Psoas muscle (tissue), 8 donors: ENCODE measurements around the gene CMTM2. TPM values are rescaled to one million over a fixed set of nuclear protein-coding genes. Genes with fewer than 3 reads are reported as not detected.
A peak's percentile ranks its signal among the peaks of the same experiment; 100 is the strongest.
"Not testable (repeated sequence)": the region's sequence is repeated elsewhere in the genome, so short reads cannot be mapped to it uniquely, and the experiment has no call there.

Source experiments
- ATAC-seq, 4 donors: fragments of 200-7000 bp; cut with Tn5 transposase; one replicate each; pipeline ENCODE4 v1.9.1; 2020; ENCODE audit warnings: moderate library complexity in 3 of 4, mild to moderate bottlenecking in 2 of 4
- DNase-seq, 2 donors: peaks; one replicate each; pipeline ENCODE4 v3.0.0-alpha.2; 2020
- H3K27ac ChIP-seq: fragments of 200-600 bp; one replicate; pipeline ENCODE4 v1.8.0; 2022
- H3K27me3 ChIP-seq, 3 donors: fragments of 200-600 bp in 1 of 3; one replicate each; pipeline versions ENCODE4 v1.6.1 to v1.8.0; 2013 to 2022; ENCODE audit warnings: low read length in 2 of 3, mild to moderate bottlenecking in 2 of 3, moderate library complexity in 1 of 3; ENCODE audit not compliant: insufficient read depth in 3 of 3
- H3K36me3 ChIP-seq, 2 donors: fragments of 200-600 bp in 1 of 2; one replicate each; pipeline versions ENCODE4 v1.6.1 to v1.8.0; 2013 to 2022; ENCODE audit warnings: low read depth in 1 of 2, mild to moderate bottlenecking in 1 of 2, moderate library complexity in 1 of 2; ENCODE audit not compliant: insufficient read depth in 1 of 2
- H3K4me1 ChIP-seq: fragments of 200-600 bp; one replicate; pipeline ENCODE4 v1.8.0; 2022
- H3K4me3 ChIP-seq: fragments of 200-600 bp; one replicate; pipeline ENCODE4 v1.8.0; 2022; ENCODE audit warnings: mild to moderate bottlenecking
- H3K9me3 ChIP-seq: fragments of 200-600 bp; one replicate; pipeline ENCODE4 v1.8.0; 2022
- WGBS, 3 donors: extraction: QIAGEN DNeasy Blood & Tissue Kit; methylation state at CpG; one replicate each; pipeline versions ENCODE4 v1.1.6 to v1.1.7; 2013; 5-methylcytosine and 5-hydroxymethylcytosine counted together
- intact Hi-C, 2 donors: fragments of 100-400 bp; cut with DNase I; formaldehyde crosslinking; loops; one replicate each; pipeline versions ENCODE4 v1.11.0 to v1.14.2; 2022
- polyA plus RNA-seq, 3 donors: library from polyadenylated mRNA; stranded (reverse); fragments of 200-250 nt; gene quantifications; one replicate each; pipeline ENCODE4 v1.2.3, GENCODE V29; 2013
- total RNA-seq, 4 donors: library from RNA; stranded (reverse); fragmentation: NEBNext Ultra II Directional in 2 of 4; extraction: Animal tissue kit (Norgen Biotek cat#: 25700) in 2 of 4; gene quantifications; one replicate each; pipeline versions ENCODE4 v1.2.1 to v1.2.4, GENCODE V29; 2021 to 2023
- TF ChIP-seq, protein P1 (sequence below): fragments of 200-600 bp; IDR thresholded peaks from one replicate; pipeline ENCODE4 v1.8.0; 2022; ENCODE audit warnings: antibody characterized with exemption
- donor health status: healthy with polysubstance abuse.
- donor health status: DM: no; HTN: no; CAD: no; lungs with moderate emphysema.
- donor health status: Bipolar disorder and iron deficiency.
- donor health status: healthy.
- donor health status: DM: yes; HTN: yes; CAD: no.
- donor health status: DM: no; HTN: no; CAD: no.
- donor health status: DM: no; HTN: no; CAD: no.
- donor health status: DM: yes; HTN: yes; CAD: no.

The CMTM2 gene
- total and polyA plus RNA-seq, 7 donors = 0.17 TPM; not detected in 6

DNA sequence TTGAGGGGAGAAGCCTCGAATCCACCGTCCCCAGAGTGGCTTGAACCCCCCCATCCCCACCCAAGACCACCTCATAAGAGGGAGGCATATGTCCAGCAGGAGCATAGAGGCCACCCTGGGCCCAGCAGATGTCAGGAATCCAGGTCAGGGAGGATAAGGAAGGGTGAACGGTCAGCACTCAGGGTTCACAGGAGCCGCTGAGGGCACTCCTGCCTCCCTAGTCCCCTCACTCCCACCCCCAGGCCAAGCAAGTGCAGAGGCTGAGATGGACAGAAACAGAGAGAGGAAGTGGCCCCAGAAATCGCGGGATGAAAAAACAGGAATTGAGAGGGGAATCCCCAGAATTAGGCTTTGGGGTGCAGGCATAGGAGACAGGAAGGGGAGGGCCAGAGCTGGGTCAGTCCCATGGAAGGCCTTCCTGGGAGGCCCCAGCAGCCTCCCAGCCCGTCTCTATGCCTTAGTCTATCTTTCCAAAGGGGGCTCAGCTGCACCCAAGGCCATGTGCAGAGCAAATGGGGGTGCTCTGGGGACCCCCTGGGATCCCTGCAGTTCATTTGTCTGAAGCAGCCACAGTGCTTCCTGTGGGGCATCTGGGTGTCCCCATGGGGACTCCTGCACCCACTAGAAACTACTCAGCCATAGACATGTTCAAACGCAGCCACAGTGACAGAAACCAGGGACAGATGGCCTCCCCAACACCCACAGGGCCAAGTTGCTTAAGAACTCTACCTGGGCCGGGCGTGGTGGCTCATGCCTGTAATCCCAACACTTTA, 26.9 kb downstream of the CMTM2 start:
- H3K36me3 ChIP-seq = peaks cover 0 to 10% of the 10 kb centered on the region in 2 donors
- peak overlapping the region; percentile 78 for H3K4me3 ChIP-seq
- TF ChIP-seq, protein P1, sequence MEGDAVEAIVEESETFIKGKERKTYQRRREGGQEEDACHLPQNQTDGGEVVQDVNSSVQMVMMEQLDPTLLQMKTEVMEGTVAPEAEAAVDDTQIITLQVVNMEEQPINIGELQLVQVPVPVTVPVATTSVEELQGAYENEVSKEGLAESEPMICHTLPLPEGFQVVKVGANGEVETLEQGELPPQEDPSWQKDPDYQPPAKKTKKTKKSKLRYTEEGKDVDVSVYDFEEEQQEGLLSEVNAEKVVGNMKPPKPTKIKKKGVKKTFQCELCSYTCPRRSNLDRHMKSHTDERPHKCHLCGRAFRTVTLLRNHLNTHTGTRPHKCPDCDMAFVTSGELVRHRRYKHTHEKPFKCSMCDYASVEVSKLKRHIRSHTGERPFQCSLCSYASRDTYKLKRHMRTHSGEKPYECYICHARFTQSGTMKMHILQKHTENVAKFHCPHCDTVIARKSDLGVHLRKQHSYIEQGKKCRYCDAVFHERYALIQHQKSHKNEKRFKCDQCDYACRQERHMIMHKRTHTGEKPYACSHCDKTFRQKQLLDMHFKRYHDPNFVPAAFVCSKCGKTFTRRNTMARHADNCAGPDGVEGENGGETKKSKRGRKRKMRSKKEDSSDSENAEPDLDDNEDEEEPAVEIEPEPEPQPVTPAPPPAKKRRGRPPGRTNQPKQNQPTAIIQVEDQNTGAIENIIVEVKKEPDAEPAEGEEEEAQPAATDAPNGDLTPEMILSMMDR = no peak
- H3K4me1 ChIP-seq = no peaks in the 10 kb centered on the region
- no peak overlapping the region for H3K27ac ChIP-seq
- intact Hi-C loops = loop anchor here (2.0 to 10.0 kb wide), 4 partner anchors 121 to 265 kb away; no protein-coding TSS in a partner anchor
- WGBS, 3 donors = 61 to 77% (median 64%) methylated on average over 9 to 10 of the region's 10 CpGs
- H3K9me3 ChIP-seq = no peaks in the 10 kb centered on the region
- DNase-seq (no peak), ATAC-seq (no peak)
- H3K27me3 ChIP-seq = peaks cover 0 to 22% (median 7%) of the 10 kb centered on the region in 3 donors

DNA sequence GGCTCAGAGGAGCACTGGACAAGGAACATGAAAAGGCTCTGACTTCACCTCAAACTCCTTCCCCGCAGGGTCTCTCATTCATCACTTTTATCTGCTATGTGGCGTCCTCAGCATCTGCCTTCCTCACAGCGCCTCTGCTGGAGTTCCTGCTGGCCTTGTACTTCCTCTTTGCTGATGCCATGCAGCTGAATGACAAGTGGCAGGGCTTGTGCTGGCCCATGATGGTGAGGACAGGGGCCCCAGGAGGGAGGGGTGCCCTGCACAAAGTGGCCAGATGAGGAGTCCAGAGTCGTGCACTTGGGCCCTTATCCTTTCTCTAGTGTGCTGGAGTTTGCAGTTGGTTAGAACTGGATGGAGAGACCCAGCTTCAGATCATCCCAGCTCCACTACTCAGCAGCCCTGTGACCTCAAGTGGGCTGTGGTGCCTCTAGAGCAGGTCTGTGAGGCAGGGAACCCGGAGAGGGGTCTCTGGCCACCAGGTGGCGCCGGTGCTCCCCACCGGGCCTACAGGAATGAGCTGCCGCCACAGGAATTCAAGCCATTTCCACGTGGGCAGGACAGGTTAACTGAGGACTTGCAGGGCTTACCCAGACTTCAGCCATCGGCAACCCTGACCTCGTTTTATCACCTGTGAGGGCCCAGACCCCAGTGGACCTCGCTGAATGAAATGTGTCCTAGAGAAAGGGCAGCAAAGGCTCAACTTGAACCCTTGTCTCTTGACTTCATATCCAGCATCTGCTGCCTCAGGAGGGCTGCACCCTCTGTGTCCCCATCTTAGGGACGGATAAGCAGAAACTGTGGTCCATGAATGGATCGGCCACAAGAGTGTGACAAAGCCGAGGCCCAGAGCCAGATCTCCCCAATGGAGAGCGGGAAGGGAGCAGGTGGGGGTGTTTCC, 29.2 kb downstream of the CMTM2 start:
- Histone ChIP-seq H3K4me1 (no peaks in the 10 kb centered on the region), H3K9me3 (no peaks in the 10 kb centered on the region), H3K36me3 (peaks cover 0 to 30% of the 10 kb centered on the region in 2 donors), H3K27ac (no peak overlapping the region), H3K4me3 (no peak overlapping the region), H3K27me3 (peaks cover 0 to 10% (median 7%) of the 10 kb centered on the region in 3 donors)
- WGBS, 3 donors = 32 to 39% (median 36%) methylated on average over 17 of the region's 17 CpGs
- DNase-seq (peak; percentile 90 to 92), ATAC-seq (peak; percentile 86 to 92 (median 90))
- intact Hi-C loops = loop anchor here in 1 of 2 donors (2.0 to 10.0 kb wide), 3 partner anchors 124 to 260 kb away; no protein-coding TSS in a partner anchor
- TF ChIP-seq, protein P1 = peak; percentile 92

DNA sequence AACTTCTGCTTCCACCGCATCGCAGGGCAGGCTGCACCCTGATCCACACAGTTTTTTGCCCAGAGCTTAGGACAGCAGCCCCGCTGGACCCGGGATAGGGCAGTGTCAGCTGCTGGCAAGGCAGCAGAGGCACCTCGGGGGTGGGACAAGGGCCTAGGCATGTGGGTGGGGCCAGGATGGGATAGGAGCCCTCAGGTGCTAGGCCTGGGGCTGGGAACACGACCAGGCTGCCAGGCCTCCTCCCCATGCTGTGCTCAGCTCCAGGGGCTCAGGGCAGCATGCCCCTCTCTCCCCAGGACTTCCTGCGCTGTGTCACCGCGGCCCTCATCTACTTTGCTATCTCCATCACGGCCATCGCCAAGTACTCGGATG, 29.9 kb downstream of the CMTM2 start:
- intact Hi-C loops = loop anchor here in 1 of 2 donors (2.0 to 10.0 kb wide), 3 partner anchors 124 to 260 kb away; no protein-coding TSS in a partner anchor
- peak in 1 of 4 donors; percentile 3 for ATAC-seq
- H3K27ac ChIP-seq = no peak overlapping the region
- peaks cover 0 to 5% (median 2%) of the 10 kb centered on the region in 3 donors for H3K27me3 ChIP-seq
- no peaks in the 10 kb centered on the region for H3K9me3 ChIP-seq
- DNase-seq = no peak
- WGBS, 3 donors = 75 to 88% (median 84%) methylated on average over 9 to 12 of the region's 12 CpGs
- H3K36me3 ChIP-seq = peaks cover 0 to 34% of the 10 kb centered on the region in 2 donors
- TF ChIP-seq, protein P1 = no peak
- no peaks in the 10 kb centered on the region for H3K4me1 ChIP-seq
- H3K4me3 ChIP-seq = no peak overlapping the region

DNA sequence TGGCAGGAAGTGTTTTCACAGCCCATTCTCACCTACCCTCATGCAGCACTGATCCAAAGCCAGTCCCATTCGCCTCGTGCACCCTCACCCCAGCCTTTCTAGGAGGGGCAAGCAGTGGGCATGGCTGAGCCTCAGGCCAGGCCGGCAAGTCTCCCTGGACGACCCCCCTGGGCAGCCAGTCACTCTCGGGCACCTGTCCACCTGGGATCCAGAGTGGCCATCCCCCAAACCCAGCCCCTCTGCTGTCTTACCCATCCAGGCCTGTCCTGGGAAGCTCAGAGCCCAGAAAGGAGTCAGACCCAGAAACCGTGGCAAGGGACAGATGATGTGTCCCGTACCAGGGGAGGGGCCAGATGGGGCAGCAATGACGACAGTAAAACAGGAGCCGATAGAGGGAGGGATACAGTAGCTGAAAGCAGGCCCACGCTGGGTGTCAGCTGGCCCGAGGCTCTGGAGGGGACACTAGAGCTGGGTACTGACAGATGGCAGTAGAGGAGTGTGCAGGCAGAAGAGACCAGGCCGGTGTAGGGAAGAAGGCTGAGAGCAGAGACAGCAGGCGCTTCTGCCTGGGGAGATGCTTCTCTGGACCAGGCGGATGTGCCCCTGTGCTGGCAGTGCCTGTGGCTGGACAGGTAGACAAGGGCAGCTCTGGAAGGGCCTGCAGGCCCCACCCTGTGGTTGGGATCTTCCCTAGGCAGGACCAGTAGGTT, 31.0 kb downstream of the CMTM2 start:
- Histone ChIP-seq H3K9me3 (no peaks in the 10 kb centered on the region), H3K4me1 (no peaks in the 10 kb centered on the region), H3K27me3 (no peaks in the 10 kb centered on the region), H3K27ac (no peak overlapping the region), H3K4me3 (no peak overlapping the region), H3K36me3 (peaks cover 0 to 44% of the 10 kb centered on the region in 2 donors)
- 90 to 93% (median 91%) methylated on average over 14 of the region's 14 CpGs for WGBS, 3 donors
- ATAC-seq (no peak), DNase-seq (no peak)
- intact Hi-C loops = loop anchor here in 1 of 2 donors (10.0 kb wide), 1 partner anchor 85 kb away; the partner anchor contains the start of gene CMTM4
- TF ChIP-seq, protein P1 = no peak

DNA sequence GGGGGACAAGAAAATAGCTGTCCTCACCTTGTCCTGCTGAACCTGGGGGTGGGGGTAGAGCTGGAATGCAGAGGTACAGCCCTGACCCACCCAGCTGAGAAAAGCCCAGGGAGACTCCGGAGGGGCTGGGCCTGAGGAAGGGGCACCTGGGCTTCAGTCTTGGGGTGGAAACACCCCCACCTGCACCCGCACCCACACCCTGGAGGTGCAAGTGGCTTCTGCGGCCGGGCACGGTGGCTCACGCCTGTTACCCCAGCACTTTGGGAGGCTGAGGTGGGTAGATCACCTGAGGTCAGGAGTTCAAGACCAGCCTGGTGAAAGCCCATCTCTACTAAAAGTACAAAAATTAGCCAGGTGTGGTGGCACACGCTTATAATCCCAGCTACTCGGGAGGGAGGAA, 32.6 kb downstream of the CMTM2 start:
- peaks cover 0 to 44% of the 10 kb centered on the region in 2 donors for H3K36me3 ChIP-seq
- H3K4me1 ChIP-seq, DNase-seq, H3K27me3 ChIP-seq, ATAC-seq, H3K9me3 ChIP-seq, H3K4me3 ChIP-seq, H3K27ac ChIP-seq: not testable (repeated sequence)
- 91 to 94% (median 92%) methylated on average over 8 of the region's 8 CpGs for WGBS, 3 donors
- intact Hi-C loops = loop anchor here in 1 of 2 donors (10.0 kb wide), 1 partner anchor 83 kb away; the partner anchor contains the start of gene CMTM4
